Type B pancreatic cell (in vitro differentiated cells): ENCODE data around the gene ZNF462. TPM values are rescaled to one million over a fixed set of nuclear protein-coding genes. Genes with fewer than 3 reads are reported as not detected.

Experiments
- DNase-seq: peaks from one replicate; pipeline ENCODE4 v3.0.0; 2021; ENCODE audit warnings: mixed read lengths; ENCODE audit not compliant: unreplicated experiment; ENCODE audit errors: extremely low spot score
- H3K27ac Mint-ChIP-seq: 2 replicates; pipeline ENCODE4 v1.8.0; 2021; ENCODE audit warnings: mild to moderate bottlenecking, mixed read lengths
- H3K27me3 Mint-ChIP-seq: 2 replicates; pipeline ENCODE4 v1.8.0; 2021; ENCODE audit warnings: mixed read lengths
- H3K36me3 Mint-ChIP-seq: 2 replicates; pipeline ENCODE4 v1.8.0; 2021; ENCODE audit warnings: mixed read lengths
- H3K4me1 Mint-ChIP-seq: one replicate; pipeline ENCODE4 v1.8.0; 2021; ENCODE audit warnings: mixed read lengths; ENCODE audit not compliant: unreplicated experiment
- H3K4me3 Mint-ChIP-seq: 2 replicates; pipeline ENCODE4 v1.8.0; 2021; ENCODE audit warnings: mild to moderate bottlenecking, mixed read lengths
- H3K9me3 Mint-ChIP-seq: 2 replicates; pipeline ENCODE4 v1.8.0; 2021; ENCODE audit warnings: mixed read lengths
- total RNA-seq: library from RNA; stranded (reverse); gene quantifications from 2 replicates; pipeline ENCODE4 v1.2.1, GENCODE V29; 2021; ENCODE audit warnings: low replicate concordance
- TF ChIP-seq, protein P1 (sequence below): fragments of 200-600 bp; sonication (generic); conservative IDR thresholded peaks from 2 replicates; pipeline ENCODE4 v1.5.0; 2021; ENCODE audit warnings: antibody characterized with exemption, mild to moderate bottlenecking

Gene ZNF462
- total RNA-seq, 1 donor from 2014 or later, result 124 TPM

DNA sequence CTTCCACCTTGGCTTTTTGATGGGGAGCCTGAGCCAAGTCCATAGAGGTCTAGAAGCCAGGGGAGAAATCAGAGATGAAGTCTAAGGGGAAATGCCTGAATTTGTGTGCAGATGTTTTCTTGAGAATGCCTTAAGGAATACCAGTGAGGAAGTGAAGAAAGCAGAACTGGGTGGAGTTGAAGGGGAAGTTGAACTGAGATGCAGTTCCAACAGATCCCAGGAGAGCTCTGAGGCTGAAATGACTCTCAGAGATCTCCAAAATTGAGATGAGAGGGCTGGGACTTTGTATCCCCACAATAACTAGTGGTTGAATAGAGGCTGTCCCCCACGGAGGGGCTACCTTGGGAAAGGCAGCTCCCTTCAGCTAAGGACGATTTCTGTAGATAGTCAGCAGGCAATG lies 197.1 kb downstream of the ZNF462 start:
- no peak for DNase-seq

More for the DNA sequence above, 197.1 kb downstream of the ZNF462 start:
- H3K36me3 Mint-ChIP-seq, result no peaks in the 10 kb centered on the region
- H3K9me3 Mint-ChIP-seq, result no peaks in the 10 kb centered on the region
- peaks cover 4% of the 10 kb centered on the region for H3K4me1 Mint-ChIP-seq
- TF ChIP-seq, protein P1, sequence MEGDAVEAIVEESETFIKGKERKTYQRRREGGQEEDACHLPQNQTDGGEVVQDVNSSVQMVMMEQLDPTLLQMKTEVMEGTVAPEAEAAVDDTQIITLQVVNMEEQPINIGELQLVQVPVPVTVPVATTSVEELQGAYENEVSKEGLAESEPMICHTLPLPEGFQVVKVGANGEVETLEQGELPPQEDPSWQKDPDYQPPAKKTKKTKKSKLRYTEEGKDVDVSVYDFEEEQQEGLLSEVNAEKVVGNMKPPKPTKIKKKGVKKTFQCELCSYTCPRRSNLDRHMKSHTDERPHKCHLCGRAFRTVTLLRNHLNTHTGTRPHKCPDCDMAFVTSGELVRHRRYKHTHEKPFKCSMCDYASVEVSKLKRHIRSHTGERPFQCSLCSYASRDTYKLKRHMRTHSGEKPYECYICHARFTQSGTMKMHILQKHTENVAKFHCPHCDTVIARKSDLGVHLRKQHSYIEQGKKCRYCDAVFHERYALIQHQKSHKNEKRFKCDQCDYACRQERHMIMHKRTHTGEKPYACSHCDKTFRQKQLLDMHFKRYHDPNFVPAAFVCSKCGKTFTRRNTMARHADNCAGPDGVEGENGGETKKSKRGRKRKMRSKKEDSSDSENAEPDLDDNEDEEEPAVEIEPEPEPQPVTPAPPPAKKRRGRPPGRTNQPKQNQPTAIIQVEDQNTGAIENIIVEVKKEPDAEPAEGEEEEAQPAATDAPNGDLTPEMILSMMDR, result no peak
- no peak overlapping the region for H3K27ac Mint-ChIP-seq
- no peaks in the 10 kb centered on the region for H3K27me3 Mint-ChIP-seq
- no peak overlapping the region for H3K4me3 Mint-ChIP-seq
